Fibroblast of the conjunctiva (primary cell): ENCODE measurements around the gene TPT1.
"Not testable (repeated sequence)": the region's sequence is repeated elsewhere in the genome, so short reads cannot be mapped to it uniquely, and the experiment has no call there.

Experiments
- DNase-seq: peaks from one replicate; pipeline ENCODE4 v3.0.0-alpha.2; 2010; ENCODE audit warnings: low read depth

Gene TPT1

GRCh38 chr13:45301263-45301662 lies 39.7 kb downstream of the TPT1 start:
- DNase-seq: no peak

GRCh38 chr13:45300190-45300985 lies 40.6 kb downstream of the TPT1 start:
- DNase-seq: no peak

- no peak for DNase-seq
Measured at GRCh38 chr13:45299194-45299593, 41.8 kb downstream of the TPT1 start.

- not testable (repeated sequence) for DNase-seq
Measured at GRCh38 chr13:45298550-45298949, 42.4 kb downstream of the TPT1 start.

GRCh38 chr13:45298206-45298505 lies 42.8 kb downstream of the TPT1 start:
- no peak for DNase-seq

- DNase-seq: no peak
Measured at GRCh38 chr13:45297456-45298205, 43.4 kb downstream of the TPT1 start.

- no peak for DNase-seq
Measured at GRCh38 chr13:45296259-45296658, 44.7 kb downstream of the TPT1 start.

- no peak for DNase-seq
Measured at GRCh38 chr13:45295536-45295935, 45.4 kb downstream of the TPT1 start.

GRCh38 chr13:45292176-45292575 lies 48.8 kb downstream of the TPT1 start:
- no peak for DNase-seq

GRCh38 chr13:45289936-45290563 lies 50.9 kb downstream of the TPT1 start:
- no peak for DNase-seq
